Body of pancreas (tissue), 4 donors: Measurements from ENCODE around the gene PIK3R5.

Source experiments
- POLR2A ChIP-seq, 3 donors: fragments of 450-650 bp; IDR thresholded peaks; one replicate each; pipeline ENCODE4 v1.6.1; 2016; ENCODE audit warnings: antibody characterized with exemption in 3 of 3, mild to moderate bottlenecking in 2 of 3
- TF ChIP-seq, protein P1 (sequence below), 7 experiments: fragments of 450-650 bp in 4 of 7; fragments of 200-600 bp in 3 of 7; sonication (generic) in 3 of 7; IDR thresholded peaks; one replicate each; pipeline ENCODE4 v1.5.1; 2016 to 2019; ENCODE audit warnings: antibody characterized with exemption in 7 of 7

DNA sequence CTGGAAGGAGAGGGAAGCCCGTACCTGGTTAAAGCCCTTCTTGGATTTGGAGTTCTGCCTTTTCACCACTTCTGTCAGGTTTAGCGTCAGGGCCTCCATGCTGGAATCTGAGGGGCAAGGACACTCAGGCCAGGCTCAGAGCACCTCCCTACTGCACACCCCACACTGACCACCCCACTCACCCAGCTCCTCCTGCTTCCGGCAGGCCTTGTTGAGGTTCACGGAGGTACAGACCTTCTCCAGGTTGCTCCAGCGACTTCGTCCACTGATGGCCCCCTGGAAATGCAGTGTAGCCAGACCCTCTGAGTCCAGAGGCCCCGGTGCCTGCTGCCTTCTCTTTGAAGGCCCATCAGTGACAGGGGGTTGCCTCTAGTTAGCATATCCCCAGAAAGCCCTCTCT lies 83.9 kb downstream of the PIK3R5 start:
- TF ChIP-seq, protein P1, sequence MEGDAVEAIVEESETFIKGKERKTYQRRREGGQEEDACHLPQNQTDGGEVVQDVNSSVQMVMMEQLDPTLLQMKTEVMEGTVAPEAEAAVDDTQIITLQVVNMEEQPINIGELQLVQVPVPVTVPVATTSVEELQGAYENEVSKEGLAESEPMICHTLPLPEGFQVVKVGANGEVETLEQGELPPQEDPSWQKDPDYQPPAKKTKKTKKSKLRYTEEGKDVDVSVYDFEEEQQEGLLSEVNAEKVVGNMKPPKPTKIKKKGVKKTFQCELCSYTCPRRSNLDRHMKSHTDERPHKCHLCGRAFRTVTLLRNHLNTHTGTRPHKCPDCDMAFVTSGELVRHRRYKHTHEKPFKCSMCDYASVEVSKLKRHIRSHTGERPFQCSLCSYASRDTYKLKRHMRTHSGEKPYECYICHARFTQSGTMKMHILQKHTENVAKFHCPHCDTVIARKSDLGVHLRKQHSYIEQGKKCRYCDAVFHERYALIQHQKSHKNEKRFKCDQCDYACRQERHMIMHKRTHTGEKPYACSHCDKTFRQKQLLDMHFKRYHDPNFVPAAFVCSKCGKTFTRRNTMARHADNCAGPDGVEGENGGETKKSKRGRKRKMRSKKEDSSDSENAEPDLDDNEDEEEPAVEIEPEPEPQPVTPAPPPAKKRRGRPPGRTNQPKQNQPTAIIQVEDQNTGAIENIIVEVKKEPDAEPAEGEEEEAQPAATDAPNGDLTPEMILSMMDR (IDR thresholded peaks at IDR 0.05), result no peak
- TF ChIP-seq POLR2A (IDR thresholded peaks at IDR 0.05), result no peak
